Endothelial cell (in vitro differentiated cells): ENCODE data around the gene CYP4F8. TPM values are rescaled to one million over a fixed set of nuclear protein-coding genes. Genes with fewer than 3 reads are reported as not detected.
A peak's percentile ranks its signal among the peaks of the same experiment; 100 is the strongest.

Source experiments
- DNase-seq: peaks from one replicate; pipeline ENCODE4 v3.0.0; 2021; ENCODE audit warnings: low spot score
- H3K27ac Mint-ChIP-seq: one replicate; pipeline ENCODE4 v1.8.0; 2021; ENCODE audit warnings: mixed read lengths, inconsistent platforms; ENCODE audit not compliant: unreplicated experiment
- H3K27me3 Mint-ChIP-seq: one replicate; pipeline ENCODE4 v1.8.0; 2021; ENCODE audit warnings: mild to moderate bottlenecking, moderate library complexity, mixed read lengths, inconsistent platforms; ENCODE audit not compliant: unreplicated experiment
- H3K36me3 Mint-ChIP-seq: one replicate; pipeline ENCODE4 v1.8.0; 2021; ENCODE audit warnings: mild to moderate bottlenecking, low read depth, mixed read lengths, inconsistent platforms; ENCODE audit not compliant: unreplicated experiment
- H3K4me1 Mint-ChIP-seq: one replicate; pipeline ENCODE4 v1.8.0; 2021; ENCODE audit warnings: mild to moderate bottlenecking, mixed read lengths, inconsistent platforms; ENCODE audit not compliant: unreplicated experiment
- H3K4me3 Mint-ChIP-seq: one replicate; pipeline ENCODE4 v1.8.0; 2021; ENCODE audit warnings: mild to moderate bottlenecking, mixed read lengths, inconsistent platforms; ENCODE audit not compliant: unreplicated experiment
- H3K9me3 Mint-ChIP-seq: one replicate; pipeline ENCODE4 v1.8.0; 2021; ENCODE audit warnings: mixed read lengths, inconsistent platforms; ENCODE audit not compliant: unreplicated experiment
- CTCF ChIP-seq: fragments of 200-600 bp; sonication (generic); IDR thresholded peaks from one replicate; pipeline ENCODE4 v1.5.0; 2021; ENCODE audit warnings: antibody characterized with exemption; ENCODE audit not compliant: unreplicated experiment
- total RNA-seq: library from RNA; stranded (reverse); fragmentation: NEBNext Ultra II Directional; extraction: Animal tissue kit (Norgen Biotek cat#: 25700); gene quantifications from one replicate; pipeline ENCODE4 v1.2.1, GENCODE V29; 2021; ENCODE audit not compliant: unreplicated experiment

The CYP4F8 gene
- total RNA-seq, 1 donor from 2014 or later, result not detected

- Mint-ChIP-seq H3K4me1 (no peaks in the 10 kb centered on the region), H3K27me3 (peaks cover 2% of the 10 kb centered on the region), H3K9me3 (peaks cover 22% of the 10 kb centered on the region), H3K4me3 (no peak overlapping the region), H3K36me3 (peaks cover 10% of the 10 kb centered on the region), H3K27ac (no peak overlapping the region)
- no peak for DNase-seq
- no peak for TF ChIP-seq CTCF
Measured at GRCh38 chr19:15583346-15583745, 31.7 kb upstream of the CYP4F8 start.

- Mint-ChIP-seq H3K9me3 (peaks cover 26% of the 10 kb centered on the region), H3K4me3 (no peak overlapping the region), H3K27me3 (peaks cover 5% of the 10 kb centered on the region), H3K27ac (no peak overlapping the region), H3K4me1 (no peaks in the 10 kb centered on the region), H3K36me3 (peaks cover 10% of the 10 kb centered on the region)
- no peak for TF ChIP-seq CTCF
- DNase-seq, result no peak
Measured at GRCh38 chr19:15584095-15584494, 30.9 kb upstream of the CYP4F8 start.

GRCh38 chr19:15584541-15585115 is 30.4 kb upstream of the CYP4F8 start:
- H3K4me3 Mint-ChIP-seq, result no peak overlapping the region
- H3K27ac Mint-ChIP-seq, result no peak overlapping the region
- H3K36me3 Mint-ChIP-seq, result peaks cover 10% of the 10 kb centered on the region

GRCh38 chr19:15587663-15588062 is 27.4 kb upstream of the CYP4F8 start:
- no peaks in the 10 kb centered on the region for H3K4me1 Mint-ChIP-seq
- DNase-seq, result no peak
- H3K4me3 Mint-ChIP-seq, result no peak overlapping the region
- H3K27me3 Mint-ChIP-seq, result peaks cover 11% of the 10 kb centered on the region
- H3K27ac Mint-ChIP-seq, result no peak overlapping the region
- H3K9me3 Mint-ChIP-seq, result peaks cover 38% of the 10 kb centered on the region
- peaks cover 9% of the 10 kb centered on the region for H3K36me3 Mint-ChIP-seq
- no peak for TF ChIP-seq CTCF

More at GRCh38 chr19:15584541-15585115, 30.4 kb upstream of the CYP4F8 start:
- peak; percentile 58 for TF ChIP-seq CTCF
- Mint-ChIP-seq H3K4me1 (no peaks in the 10 kb centered on the region), H3K27me3 (peaks cover 5% of the 10 kb centered on the region), H3K9me3 (peaks cover 27% of the 10 kb centered on the region)
- peak; percentile 46 for DNase-seq

- no peak for DNase-seq
- H3K36me3 Mint-ChIP-seq, result peaks cover 7% of the 10 kb centered on the region
- H3K9me3 Mint-ChIP-seq, result peaks cover 42% of the 10 kb centered on the region
- H3K27me3 Mint-ChIP-seq, result peaks cover 11% of the 10 kb centered on the region
- H3K4me1 Mint-ChIP-seq, result no peaks in the 10 kb centered on the region
- H3K4me3 Mint-ChIP-seq, result no peak overlapping the region
- no peak overlapping the region for H3K27ac Mint-ChIP-seq
- no peak for TF ChIP-seq CTCF
Measured at GRCh38 chr19:15588265-15588664, 26.8 kb upstream of the CYP4F8 start.
